ENCODE measurements around the gene CENPP. TPM values are rescaled to one million over a fixed set of nuclear protein-coding genes. Genes with fewer than 3 reads are reported as not detected.

The CENPP gene
- total RNA-seq, 1 donor from 2014 or later = 1.3 TPM

GRCh38 chr9:92669527-92669889, 343.8 kb downstream of the CENPP start:
- peaks cover 9% of the 10 kb centered on the region for H3K36me3 ChIP-seq (ENCODE audit: control insufficient read depth, insufficient read depth, low read length)
- peak overlapping the region; percentile 87 for H3K4me3 ChIP-seq (ENCODE audit: low read depth, low read length)
- no peak for DNase-seq (ENCODE audit: low read depth)
- TF ChIP-seq CTCF (IDR thresholded peaks at IDR 0.05; ENCODE audit: insufficient read depth, low read length, severe bottlenecking) = no peak
- no peaks in the 10 kb centered on the region for H3K27me3 ChIP-seq (ENCODE audit: control insufficient read depth, insufficient read depth, low read length)
- no peak for FAIRE-seq

Other genes with a start within 250 kb of the CENPP start
- 102 and 103 TPM in 2 replicates for gene SPTLC1, start 210.5 kb upstream of the CENPP start, total RNA-seq
- gene IARS1, start 32.3 kb upstream of the CENPP start, total RNA-seq = 379 and 631 TPM in 2 replicates
- gene NOL8, start 603 bp upstream of the CENPP start, total RNA-seq = 15.7 and 19.7 TPM in 2 replicates
- gene OGN, start 78.6 kb downstream of the CENPP start, total RNA-seq = not detected in 2 replicates
- gene OMD, start 98.5 kb downstream of the CENPP start, total RNA-seq = not detected in 2 replicates
- not detected in 2 replicates for gene ASPN, start 156.6 kb downstream of the CENPP start, total RNA-seq
- gene ECM2, start 210.0 kb downstream of the CENPP start, total RNA-seq = 0.26 and 0.90 TPM in 2 replicates

Measured in bronchial epithelial cell (primary cell).